Aorta (tissue), 5 donors: ENCODE data around the gene ST6GAL2. TPM values are rescaled to one million over a fixed set of nuclear protein-coding genes. Genes with fewer than 3 reads are reported as not detected.

Experiments used
- ATAC-seq: fragments of 200-7000 bp; cut with Tn5 transposase; one replicate; pipeline ENCODE4 v1.9.1; 2022; ENCODE audit warnings: moderate library complexity; ENCODE audit not compliant: low FRiP score
- DNase-seq, 2 donors: peaks; one replicate each; pipeline ENCODE4 v3.0.0-alpha.2; 2020
- H3K27ac ChIP-seq, 2 donors: one replicate each; pipeline ENCODE4 v1.5.1; 2013; ENCODE audit warnings: low read length in 2 of 2, mild to moderate bottlenecking in 2 of 2, moderate library complexity in 2 of 2, control low read depth in 1 of 2, inconsistent platforms in 1 of 2, low read depth in 1 of 2
- H3K27me3 ChIP-seq, 2 donors: one replicate each; pipeline ENCODE4 v1.6.1; 2013; ENCODE audit warnings: control low read depth in 1 of 2, low read length in 1 of 2, mild to moderate bottlenecking in 1 of 2, moderate library complexity in 1 of 2; ENCODE audit not compliant: insufficient read depth in 2 of 2, control insufficient read depth in 1 of 2
- H3K36me3 ChIP-seq, 2 donors: one replicate each; pipeline ENCODE4 v1.6.1; 2013; ENCODE audit warnings: control low read depth in 1 of 2, low read length in 1 of 2, mild to moderate bottlenecking in 1 of 2; ENCODE audit not compliant: insufficient read depth in 2 of 2, control insufficient read depth in 1 of 2
- H3K4me1 ChIP-seq, 2 donors: one replicate each; pipeline ENCODE4 v1.6.1; 2013; ENCODE audit warnings: low read length in 2 of 2, control low read depth in 1 of 2, mild to moderate bottlenecking in 1 of 2, moderate library complexity in 1 of 2; ENCODE audit not compliant: insufficient read depth in 2 of 2, control insufficient read depth in 1 of 2
- H3K4me3 ChIP-seq, 2 donors: one replicate each; pipeline ENCODE4 v1.5.1; 2013; ENCODE audit warnings: low read length in 2 of 2, control low read depth in 1 of 2, mild to moderate bottlenecking in 1 of 2
- H3K9me3 ChIP-seq: one replicate; pipeline ENCODE4 v1.6.1; 2013; ENCODE audit warnings: mild to moderate bottlenecking, low read length; ENCODE audit not compliant: control insufficient read depth
- WGBS, 2 donors: extraction: QIAGEN DNeasy Blood & Tissue Kit; methylation state at CpG; one replicate each; pipeline ENCODE4 v1.1.7; 2013; 5-methylcytosine and 5-hydroxymethylcytosine counted together
- intact Hi-C, 2 donors: fragments of 100-400 bp; cut with DNase I; formaldehyde crosslinking; loops; one replicate each; pipeline versions ENCODE4 v1.14.2 to v1.15.0; 2022
- long read RNA-seq, 2 donors: library from polyadenylated mRNA; unstranded; transcript quantifications; one replicate each; pipeline ENCODE4 v2.0.0, GENCODE V29; 2020 to 2021
- polyA plus RNA-seq, 2 donors: library from polyadenylated mRNA; stranded (reverse); fragments of 200-250 nt; gene quantifications; one replicate each; pipeline ENCODE4 v1.2.3, GENCODE V29; 2013
- total RNA-seq, 2 donors: library from RNA; stranded (reverse); fragmentation: NEBNext Ultra II Directional; extraction: Animal tissue kit (Norgen Biotek cat#: 25700); gene quantifications; one replicate each; pipeline ENCODE4 v1.2.1, GENCODE V29; 2021
- donor health status: healthy with polysubstance abuse.
- donor health status: Bipolar disorder and iron deficiency.
- donor health status: DM: no; HTN: no; CAD: no.
- donor health status: DM: no; HTN: no; CAD: no.
- donor health status: DM: yes; HTN: yes; CAD: no.

ST6GAL2 gene
- total RNA-seq, result 100 to 1,000 TPM in 1 of 2 donors, 10 to 100 TPM in 1; 49.1 to 107 TPM
- 1 to 10 TPM; 7.0 to 9.3 TPM for polyA plus RNA-seq
- long read RNA-seq, donor 1, full-length matches to known transcripts, result 1 of 49 reads
- long read RNA-seq, donor 1, partial matches to known transcripts, result 9 of 49 reads
- long read RNA-seq, donor 1, other reads (novel, unspliced or antisense), result 39 of 49 reads
- long read RNA-seq, donor 2, partial matches to known transcripts, result 3 of 41 reads
- long read RNA-seq, donor 2, other reads (novel, unspliced or antisense), result 38 of 41 reads

- H3K27ac ChIP-seq, result peak within 1 kb of the TSS; percentile 61 to 89
- peak; percentile 74 to 89 for DNase-seq
- no peaks in the 10 kb centered on the region for H3K9me3 ChIP-seq
- intact Hi-C loops, result loop anchor here (5.0 to 10.0 kb wide), 5 partner anchors 34 to 449 kb away; no protein-coding TSS in a partner anchor
- peaks cover 3 to 4% of the 10 kb centered on the region in 2 donors for H3K4me1 ChIP-seq
- peak within 1 kb of the TSS; percentile 75 to 96 for H3K4me3 ChIP-seq
- 0 to 1% methylated on average over 67 to 118 of the region's 118 CpGs for WGBS, 2 donors
- H3K36me3 ChIP-seq, result no peaks in the 10 kb centered on the region
- no peaks in the 10 kb centered on the region for H3K27me3 ChIP-seq
- ATAC-seq, result peak; percentile 86
These were observed at the start of gene ST6GAL2 for GRCh38 chr2:106885971-106886915. Gene ST6GAL2 (minus strand): TSS chr2:106886167. CDS start chr2:106843977, 42,190 bp downstream.

- ATAC-seq, result no peak
- Histone ChIP-seq H3K4me3 (no peak overlapping the region), H3K27ac (no peak overlapping the region), H3K4me1 (no peaks in the 10 kb centered on the region), H3K36me3 (no peaks in the 10 kb centered on the region), H3K27me3 (no peaks in the 10 kb centered on the region), H3K9me3 (no peaks in the 10 kb centered on the region)
- DNase-seq, result no peak
- WGBS, 2 donors, result 71 to 77% methylated on average over 3 of the region's 3 CpGs
- intact Hi-C loops, result no loop called here
These were observed 46.7 kb upstream of the ST6GAL2 start for GRCh38 chr2:106932644-106933043.

- 92 to 95% methylated on average over 5 of the region's 5 CpGs for WGBS, 2 donors
- intact Hi-C loops, result no loop called here
- no peak for ATAC-seq
These were observed 45.9 kb upstream of the ST6GAL2 start for GRCh38 chr2:106931717-106932335.

GRCh38 chr2:106921451-106921850, 35.5 kb upstream of the ST6GAL2 start:
- H3K9me3 ChIP-seq, result peaks cover under 1% of the 10 kb centered on the region
- H3K27me3 ChIP-seq, result no peaks in the 10 kb centered on the region
- H3K36me3 ChIP-seq, result no peaks in the 10 kb centered on the region
- H3K27ac ChIP-seq, result no peak overlapping the region
- no peak overlapping the region for H3K4me3 ChIP-seq
- H3K4me1 ChIP-seq, result no peaks in the 10 kb centered on the region
- intact Hi-C loops, result no loop called here
- ATAC-seq, result no peak
- 91 to 93% methylated on average over 1 of the region's 1 CpG for WGBS, 2 donors
- no peak for DNase-seq

More at GRCh38 chr2:106931717-106932335, 45.9 kb upstream of the ST6GAL2 start:
- Histone ChIP-seq H3K27ac (no peak overlapping the region), H3K36me3 (no peaks in the 10 kb centered on the region), H3K9me3 (no peaks in the 10 kb centered on the region), H3K27me3 (no peaks in the 10 kb centered on the region), H3K4me3 (no peak overlapping the region), H3K4me1 (no peaks in the 10 kb centered on the region)
- DNase-seq, result no peak

- H3K27me3 ChIP-seq, result no peaks in the 10 kb centered on the region
- no peak overlapping the region for H3K4me3 ChIP-seq
- 87 to 91% methylated on average over 1 of the region's 1 CpG for WGBS, 2 donors
- no peaks in the 10 kb centered on the region for H3K36me3 ChIP-seq
- no peak for DNase-seq
- intact Hi-C loops, result no loop called here
- H3K9me3 ChIP-seq, result peaks cover 11% of the 10 kb centered on the region
- H3K4me1 ChIP-seq, result no peaks in the 10 kb centered on the region
- no peak for ATAC-seq
- no peak overlapping the region for H3K27ac ChIP-seq
These were observed 33.0 kb upstream of the ST6GAL2 start for GRCh38 chr2:106919012-106919411.

- ATAC-seq, result no peak
- DNase-seq, result no peak
- Histone ChIP-seq H3K27me3 (no peaks in the 10 kb centered on the region), H3K27ac (no peak overlapping the region), H3K36me3 (no peaks in the 10 kb centered on the region), H3K4me1 (no peaks in the 10 kb centered on the region), H3K9me3 (peaks cover 2% of the 10 kb centered on the region), H3K4me3 (no peak overlapping the region)
- intact Hi-C loops, result no loop called here
- 92 to 94% methylated on average over 2 of the region's 2 CpGs for WGBS, 2 donors
These were observed 18.3 kb upstream of the ST6GAL2 start for GRCh38 chr2:106904242-106904641.

- no peak for ATAC-seq
- intact Hi-C loops, result no loop called here
- no peak overlapping the region for H3K4me3 ChIP-seq
- 88 to 92% methylated on average over 7 of the region's 7 CpGs for WGBS, 2 donors
- H3K9me3 ChIP-seq, result no peaks in the 10 kb centered on the region
- DNase-seq, result no peak
- no peaks in the 10 kb centered on the region for H3K4me1 ChIP-seq
- no peaks in the 10 kb centered on the region for H3K27me3 ChIP-seq
- H3K27ac ChIP-seq, result no peak overlapping the region
- H3K36me3 ChIP-seq, result no peaks in the 10 kb centered on the region
These were observed 14.0 kb upstream of the ST6GAL2 start for GRCh38 chr2:106899786-106900530.

- Histone ChIP-seq H3K4me3 (no peak overlapping the region), H3K4me1 (no peaks in the 10 kb centered on the region), H3K36me3 (no peaks in the 10 kb centered on the region), H3K9me3 (no peaks in the 10 kb centered on the region), H3K27ac (no peak overlapping the region), H3K27me3 (no peaks in the 10 kb centered on the region)
- DNase-seq, result no peak
- WGBS, 2 donors, result 94 to 95% methylated on average over 7 of the region's 7 CpGs
- no peak for ATAC-seq
- intact Hi-C loops, result no loop called here
These were observed 8.6 kb upstream of the ST6GAL2 start for GRCh38 chr2:106894545-106894944.
